Lower leg skin (tissue), 3 donors: ENCODE measurements around the gene STARD7.

Source experiments
- POLR2A ChIP-seq, 2 donors: fragments of 450-650 bp; IDR thresholded peaks; one replicate each; pipeline ENCODE4 v1.6.1; 2016 to 2017; ENCODE audit warnings: antibody characterized with exemption in 2 of 2, mild to moderate bottlenecking in 1 of 2, moderate library complexity in 1 of 2
- TF ChIP-seq, protein P1 (sequence below), 3 donors: fragments of 450-650 bp; IDR thresholded peaks; one replicate each; pipeline ENCODE4 v1.5.1; 2016; ENCODE audit warnings: antibody characterized with exemption in 3 of 3, mild to moderate bottlenecking in 3 of 3, moderate library complexity in 2 of 3

- TF ChIP-seq, protein P1, sequence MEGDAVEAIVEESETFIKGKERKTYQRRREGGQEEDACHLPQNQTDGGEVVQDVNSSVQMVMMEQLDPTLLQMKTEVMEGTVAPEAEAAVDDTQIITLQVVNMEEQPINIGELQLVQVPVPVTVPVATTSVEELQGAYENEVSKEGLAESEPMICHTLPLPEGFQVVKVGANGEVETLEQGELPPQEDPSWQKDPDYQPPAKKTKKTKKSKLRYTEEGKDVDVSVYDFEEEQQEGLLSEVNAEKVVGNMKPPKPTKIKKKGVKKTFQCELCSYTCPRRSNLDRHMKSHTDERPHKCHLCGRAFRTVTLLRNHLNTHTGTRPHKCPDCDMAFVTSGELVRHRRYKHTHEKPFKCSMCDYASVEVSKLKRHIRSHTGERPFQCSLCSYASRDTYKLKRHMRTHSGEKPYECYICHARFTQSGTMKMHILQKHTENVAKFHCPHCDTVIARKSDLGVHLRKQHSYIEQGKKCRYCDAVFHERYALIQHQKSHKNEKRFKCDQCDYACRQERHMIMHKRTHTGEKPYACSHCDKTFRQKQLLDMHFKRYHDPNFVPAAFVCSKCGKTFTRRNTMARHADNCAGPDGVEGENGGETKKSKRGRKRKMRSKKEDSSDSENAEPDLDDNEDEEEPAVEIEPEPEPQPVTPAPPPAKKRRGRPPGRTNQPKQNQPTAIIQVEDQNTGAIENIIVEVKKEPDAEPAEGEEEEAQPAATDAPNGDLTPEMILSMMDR (IDR thresholded peaks at IDR 0.05), result no peak
- no peak for TF ChIP-seq POLR2A (IDR thresholded peaks at IDR 0.05)
These were observed 6.3 kb downstream of the STARD7 start for GRCh38 chr2:96202152-96202854.
